ENCODE results near the gene THAP4. TPM values are rescaled to one million over a fixed set of nuclear protein-coding genes. Genes with fewer than 3 reads are reported as not detected.

The THAP4 gene
- total RNA-seq, 1 donor from 2014 or later: 32.4 TPM

DNA sequence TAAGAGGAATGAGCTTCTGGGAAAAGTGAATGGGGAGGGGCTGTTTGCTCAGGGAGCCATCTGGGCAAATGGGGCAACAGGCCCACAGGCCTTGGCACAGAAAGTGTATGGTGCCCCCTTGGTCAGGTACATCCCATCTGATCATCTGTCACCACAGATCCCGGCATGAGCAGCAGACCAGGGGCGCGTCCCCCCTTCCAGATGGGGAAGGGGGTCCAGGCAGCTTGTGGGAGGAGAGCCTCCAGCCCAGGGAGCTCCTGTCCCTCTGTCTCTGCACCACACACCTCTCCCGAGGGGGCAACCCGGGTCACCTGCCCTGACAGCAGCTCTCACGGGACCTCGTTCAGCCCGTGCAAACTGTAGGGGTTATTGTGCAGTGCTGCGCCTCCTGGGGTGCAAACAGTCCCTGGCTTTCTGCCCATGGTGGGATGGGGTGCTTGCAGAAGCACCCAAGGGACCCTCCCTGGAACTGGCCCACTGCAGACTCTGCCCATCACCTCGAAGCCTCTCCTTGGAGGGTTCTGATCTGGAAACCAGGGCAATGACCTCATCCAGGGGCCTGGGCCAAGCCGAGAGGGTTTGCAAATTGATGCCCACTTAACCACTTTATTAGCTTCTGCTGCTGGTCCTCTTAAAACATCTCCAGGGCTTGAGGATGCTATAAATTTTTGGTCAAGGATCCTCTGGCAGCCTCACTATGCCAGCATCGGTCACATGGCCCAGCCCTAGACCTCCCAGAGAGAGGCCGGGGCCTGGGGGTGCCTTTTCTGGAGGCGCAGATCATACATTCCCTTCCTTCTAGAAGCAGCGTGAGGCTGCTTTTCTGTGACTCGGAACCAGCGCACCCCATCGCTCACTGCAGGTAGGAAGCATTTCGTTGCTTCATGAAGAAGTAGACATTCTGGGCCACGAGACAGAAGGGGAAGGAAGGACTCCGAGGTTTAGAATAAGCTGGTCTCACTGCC lies 86.1 kb downstream of the THAP4 start:
- Mint-ChIP-seq H3K9me3 (ENCODE audit: unreplicated experiment) (peaks cover 8% of the 10 kb centered on the region), H3K4me3 (ENCODE audit: unreplicated experiment) (no peak overlapping the region), H3K27ac (ENCODE audit: unreplicated experiment) (no peak overlapping the region), H3K36me3 (ENCODE audit: unreplicated experiment) (peaks cover 5% of the 10 kb centered on the region), H3K4me1 (ENCODE audit: low read depth, unreplicated experiment) (no peaks in the 10 kb centered on the region), H3K27me3 (ENCODE audit: unreplicated experiment) (peaks cover 8% of the 10 kb centered on the region)
- TF ChIP-seq, protein P1, sequence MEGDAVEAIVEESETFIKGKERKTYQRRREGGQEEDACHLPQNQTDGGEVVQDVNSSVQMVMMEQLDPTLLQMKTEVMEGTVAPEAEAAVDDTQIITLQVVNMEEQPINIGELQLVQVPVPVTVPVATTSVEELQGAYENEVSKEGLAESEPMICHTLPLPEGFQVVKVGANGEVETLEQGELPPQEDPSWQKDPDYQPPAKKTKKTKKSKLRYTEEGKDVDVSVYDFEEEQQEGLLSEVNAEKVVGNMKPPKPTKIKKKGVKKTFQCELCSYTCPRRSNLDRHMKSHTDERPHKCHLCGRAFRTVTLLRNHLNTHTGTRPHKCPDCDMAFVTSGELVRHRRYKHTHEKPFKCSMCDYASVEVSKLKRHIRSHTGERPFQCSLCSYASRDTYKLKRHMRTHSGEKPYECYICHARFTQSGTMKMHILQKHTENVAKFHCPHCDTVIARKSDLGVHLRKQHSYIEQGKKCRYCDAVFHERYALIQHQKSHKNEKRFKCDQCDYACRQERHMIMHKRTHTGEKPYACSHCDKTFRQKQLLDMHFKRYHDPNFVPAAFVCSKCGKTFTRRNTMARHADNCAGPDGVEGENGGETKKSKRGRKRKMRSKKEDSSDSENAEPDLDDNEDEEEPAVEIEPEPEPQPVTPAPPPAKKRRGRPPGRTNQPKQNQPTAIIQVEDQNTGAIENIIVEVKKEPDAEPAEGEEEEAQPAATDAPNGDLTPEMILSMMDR (IDR thresholded peaks at IDR 0.05; ENCODE audit: partially characterized antibody, unreplicated experiment): no peak
- no peak for DNase-seq

DNA sequence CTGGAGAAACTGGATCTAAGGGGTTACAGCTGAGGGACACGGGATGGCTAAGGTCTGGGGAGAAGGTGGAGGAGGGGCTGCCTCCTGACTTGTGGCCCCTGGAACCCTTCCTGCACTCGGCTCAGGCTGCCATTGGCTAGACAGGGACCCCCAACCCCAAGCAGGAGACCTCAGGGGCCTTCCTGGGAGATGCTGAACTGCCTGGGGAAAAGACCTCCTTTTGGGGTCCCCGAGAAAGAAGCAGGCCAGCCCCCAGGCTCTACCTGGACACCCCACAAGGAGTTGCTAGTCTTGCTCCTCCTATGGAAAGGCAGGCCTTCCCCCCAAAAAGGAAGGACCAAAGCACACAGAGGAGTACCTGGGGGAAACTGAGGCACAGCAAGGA lies 88.5 kb downstream of the THAP4 start:
- H3K36me3 Mint-ChIP-seq (ENCODE audit: unreplicated experiment): peaks cover 3% of the 10 kb centered on the region
- H3K4me3 Mint-ChIP-seq (ENCODE audit: unreplicated experiment): no peak overlapping the region
- H3K4me1 Mint-ChIP-seq (ENCODE audit: low read depth, unreplicated experiment): no peaks in the 10 kb centered on the region
- H3K27ac Mint-ChIP-seq (ENCODE audit: unreplicated experiment): no peak overlapping the region
- DNase-seq: no peak
- TF ChIP-seq, protein P1 (IDR thresholded peaks at IDR 0.05; ENCODE audit: partially characterized antibody, unreplicated experiment): no peak
- H3K27me3 Mint-ChIP-seq (ENCODE audit: unreplicated experiment): peaks cover 5% of the 10 kb centered on the region
- H3K9me3 Mint-ChIP-seq (ENCODE audit: unreplicated experiment): peaks cover 4% of the 10 kb centered on the region

DNA sequence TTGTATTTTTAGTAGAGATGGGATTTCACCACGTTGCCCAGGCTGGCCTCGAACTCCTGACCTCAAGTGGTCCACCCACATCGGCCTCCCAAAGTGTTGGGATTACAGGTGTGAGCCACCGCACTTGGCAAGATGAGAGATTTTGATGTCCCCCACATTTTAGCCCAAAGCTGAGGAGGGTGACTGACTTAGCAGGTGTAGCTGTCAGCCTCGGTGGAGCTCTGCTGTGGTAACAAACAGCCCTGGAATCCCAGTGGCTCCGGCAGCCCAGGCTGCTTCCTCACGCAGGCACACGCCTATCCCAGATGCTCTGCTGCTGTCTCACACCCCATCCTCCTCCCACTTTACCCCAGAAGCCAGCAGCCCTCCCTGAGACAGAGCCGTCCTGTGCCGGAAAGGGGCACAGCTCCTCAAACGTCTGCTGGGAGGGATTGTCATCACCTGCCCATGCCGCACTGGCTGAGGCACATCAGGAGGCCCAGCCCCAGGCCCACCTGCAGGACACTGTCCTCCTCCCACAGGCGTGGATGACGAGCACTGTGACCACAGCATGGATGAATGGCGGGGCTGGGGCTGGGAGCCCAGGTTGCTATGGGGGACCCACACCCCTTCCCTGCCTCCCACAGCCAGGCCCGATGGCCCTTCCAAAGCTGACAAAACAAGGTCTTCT lies 89.0 kb downstream of the THAP4 start:
- Mint-ChIP-seq H3K9me3 (ENCODE audit: unreplicated experiment) (peaks cover 2% of the 10 kb centered on the region), H3K4me3 (ENCODE audit: unreplicated experiment) (no peak overlapping the region), H3K4me1 (ENCODE audit: low read depth, unreplicated experiment) (no peaks in the 10 kb centered on the region), H3K27me3 (ENCODE audit: unreplicated experiment) (peaks cover 2% of the 10 kb centered on the region), H3K36me3 (ENCODE audit: unreplicated experiment) (no peaks in the 10 kb centered on the region), H3K27ac (ENCODE audit: unreplicated experiment) (no peak overlapping the region)
- no peak for DNase-seq
- TF ChIP-seq, protein P1 (IDR thresholded peaks at IDR 0.05; ENCODE audit: partially characterized antibody, unreplicated experiment): no peak

DNA sequence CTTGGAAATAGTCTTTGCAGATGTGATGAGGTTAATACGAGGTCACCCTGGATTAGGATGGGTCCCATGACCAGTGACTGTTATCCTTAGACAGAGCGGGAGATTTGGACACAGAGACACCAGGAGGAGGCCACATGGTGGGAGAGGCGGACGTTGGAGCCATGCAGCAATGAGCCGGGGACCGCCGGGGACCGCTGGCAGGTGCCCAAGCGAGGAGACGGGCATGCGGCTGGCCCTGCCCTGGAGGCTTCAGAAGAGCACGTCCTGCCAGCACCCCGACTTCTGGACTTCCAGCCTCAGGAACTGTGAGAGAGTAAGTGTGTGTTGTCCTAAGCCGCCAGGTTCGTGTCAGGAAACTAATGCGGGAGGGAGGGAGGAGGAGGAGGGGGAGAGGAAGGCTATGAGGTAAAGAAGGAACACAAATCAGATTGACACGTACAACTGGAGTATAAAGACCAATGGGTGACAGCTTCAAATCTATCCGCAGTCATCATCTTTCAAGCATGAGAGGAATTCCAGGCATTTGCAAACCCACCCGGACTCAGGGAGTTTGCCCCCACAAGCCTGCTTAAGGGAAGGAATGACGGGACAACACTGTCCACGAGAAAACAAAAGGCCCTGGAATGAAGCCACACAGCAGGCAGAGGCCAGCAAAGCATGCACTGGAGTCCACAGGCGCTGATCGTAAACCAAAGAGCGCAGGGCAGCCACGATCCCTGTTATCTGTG lies 90.0 kb downstream of the THAP4 start:
- Mint-ChIP-seq H3K27me3 (ENCODE audit: unreplicated experiment) (peaks cover 2% of the 10 kb centered on the region), H3K4me3 (ENCODE audit: unreplicated experiment) (no peak overlapping the region), H3K36me3 (ENCODE audit: unreplicated experiment) (no peaks in the 10 kb centered on the region), H3K9me3 (ENCODE audit: unreplicated experiment) (peaks cover 2% of the 10 kb centered on the region), H3K27ac (ENCODE audit: unreplicated experiment) (no peak overlapping the region), H3K4me1 (ENCODE audit: low read depth, unreplicated experiment) (no peaks in the 10 kb centered on the region)
- no peak for DNase-seq
- TF ChIP-seq, protein P1 (IDR thresholded peaks at IDR 0.05; ENCODE audit: partially characterized antibody, unreplicated experiment): no peak
